Head of caudate nucleus (tissue), 42 donors: Measurements from ENCODE around the gene SERINC4.

ENCODE experiments used
- DNase-seq, 42 donors: peaks; one replicate each; pipeline versions ENCODE4 v3.0.0 to v3.0.0-alpha.2; 2020 to 2021; ENCODE audit warnings: mixed read lengths in 7 of 42
- intact Hi-C: fragments of 100-400 bp; cut with DNase I; formaldehyde crosslinking; loops from one replicate; pipeline ENCODE4 v1.15.0; 2022

The SERINC4 gene

GRCh38 chr15:43800286-43801141 lies 494 bp upstream of the SERINC4 start, which contains the start of gene HYPK:
TSS of gene HYPK (plus strand) at chr15:43800599. CDS start at chr15:43800623, 24 bp downstream.
- intact Hi-C loops, result no loop called here
- peak; percentile 90 to 98 (median 95) for DNase-seq

GRCh38 chr15:43799209-43799944 lies 643 bp downstream of the SERINC4 start:
- no peak for DNase-seq
- intact Hi-C loops, result loop anchor here (10.0 kb wide), 1 partner anchor 55 kb away; the partner anchor contains the start of gene PDIA3

- intact Hi-C loops, result loop anchor here (10.0 kb wide), 1 partner anchor 52 kb away; the partner anchor contains the start of gene PDIA3
- DNase-seq, result no peak
These were observed 3.5 kb downstream of the SERINC4 start for GRCh38 chr15:43796566-43796965.

GRCh38 chr15:43795997-43796396 lies 4.0 kb downstream of the SERINC4 start:
- intact Hi-C loops, result loop anchor here (10.0 kb wide), 1 partner anchor 51 kb away; the partner anchor contains the start of gene PDIA3
- no peak for DNase-seq

GRCh38 chr15:43795197-43795596 lies 4.8 kb downstream of the SERINC4 start:
- DNase-seq, result no peak
- intact Hi-C loops, result loop anchor here (10.0 kb wide), 1 partner anchor 50 kb away; the partner anchor contains the start of gene PDIA3

- intact Hi-C loops, result loop anchor here (10.0 kb wide), 1 partner anchor 50 kb away; the partner anchor contains the start of gene PDIA3
- no peak for DNase-seq
These were observed 5.6 kb downstream of the SERINC4 start for GRCh38 chr15:43794269-43795037.

GRCh38 chr15:43793647-43794046 lies 6.4 kb downstream of the SERINC4 start:
- no peak for DNase-seq
- intact Hi-C loops, result loop anchor here (10.0 kb wide), 1 partner anchor 49 kb away; the partner anchor contains the start of gene PDIA3

- intact Hi-C loops, result loop anchor here (10.0 kb wide), 1 partner anchor 48 kb away; the partner anchor contains the start of gene PDIA3
- DNase-seq, result peak in 6 of 42 donors; percentile 16 to 45 (median 22)
These were observed 7.1 kb downstream of the SERINC4 start for GRCh38 chr15:43792761-43793476.

GRCh38 chr15:43791993-43792760 lies 7.8 kb downstream of the SERINC4 start, which contains the start of gene SERF2:
TSS of gene SERF2 (plus strand) at chr15:43792320. CDS start at chr15:43792377, 57 bp downstream.
- DNase-seq, result peak; percentile 100
- intact Hi-C loops, result loop anchor here (10.0 kb wide), 1 partner anchor 47 kb away; the partner anchor contains the start of gene PDIA3

GRCh38 chr15:43789409-43789808 lies 10.6 kb downstream of the SERINC4 start:
- intact Hi-C loops, result no loop called here
- no peak for DNase-seq

GRCh38 chr15:43779016-43779415 lies 21.0 kb downstream of the SERINC4 start:
- intact Hi-C loops, result no loop called here
- DNase-seq, result no peak

GRCh38 chr15:43777267-43777914 lies 22.6 kb downstream of the SERINC4 start:
- intact Hi-C loops, result no loop called here
- DNase-seq, result peak in 41 of 42 donors; percentile 55 to 88 (median 72)

GRCh38 chr15:43776718-43777266 lies 23.2 kb downstream of the SERINC4 start, which contains the start of gene ELL3:
TSS of gene ELL3 (minus strand) at chr15:43776966. CDS start at chr15:43776901, 65 bp downstream.
- intact Hi-C loops, result no loop called here
- DNase-seq, result peak in 39 of 42 donors; percentile 35 to 83 (median 64)

GRCh38 chr15:43776101-43776717 lies 23.8 kb downstream of the SERINC4 start:
- intact Hi-C loops, result no loop called here
- DNase-seq, result peak in 3 of 42 donors; percentile 15 to 46 (median 28)

- DNase-seq, result peak in 23 of 42 donors; percentile 29 to 74 (median 46)
- intact Hi-C loops, result no loop called here
These were observed 24.5 kb downstream of the SERINC4 start for GRCh38 chr15:43775411-43775965.
